Measurements from ENCODE around the gene ZIC1. TPM values are rescaled to one million over a fixed set of nuclear protein-coding genes. Genes with fewer than 3 reads are reported as not detected.

Gene ZIC1
- total and polyA plus RNA-seq, 2 of the 13 experiments (the other 11 are each of a cell fraction or from before 2014, with no cell fraction given), result not detected

- TF ChIP-seq FOXM1 (CRISPR knock-in tag; IDR thresholded peaks at IDR 0.05) (no peak), SP4 (CRISPR knock-in tag; IDR thresholded peaks at IDR 0.05) (no peak)
These were observed 9.2 kb downstream of the ZIC1 start (continued) for GRCh38 chr3:147418371-147418781.

DNA sequence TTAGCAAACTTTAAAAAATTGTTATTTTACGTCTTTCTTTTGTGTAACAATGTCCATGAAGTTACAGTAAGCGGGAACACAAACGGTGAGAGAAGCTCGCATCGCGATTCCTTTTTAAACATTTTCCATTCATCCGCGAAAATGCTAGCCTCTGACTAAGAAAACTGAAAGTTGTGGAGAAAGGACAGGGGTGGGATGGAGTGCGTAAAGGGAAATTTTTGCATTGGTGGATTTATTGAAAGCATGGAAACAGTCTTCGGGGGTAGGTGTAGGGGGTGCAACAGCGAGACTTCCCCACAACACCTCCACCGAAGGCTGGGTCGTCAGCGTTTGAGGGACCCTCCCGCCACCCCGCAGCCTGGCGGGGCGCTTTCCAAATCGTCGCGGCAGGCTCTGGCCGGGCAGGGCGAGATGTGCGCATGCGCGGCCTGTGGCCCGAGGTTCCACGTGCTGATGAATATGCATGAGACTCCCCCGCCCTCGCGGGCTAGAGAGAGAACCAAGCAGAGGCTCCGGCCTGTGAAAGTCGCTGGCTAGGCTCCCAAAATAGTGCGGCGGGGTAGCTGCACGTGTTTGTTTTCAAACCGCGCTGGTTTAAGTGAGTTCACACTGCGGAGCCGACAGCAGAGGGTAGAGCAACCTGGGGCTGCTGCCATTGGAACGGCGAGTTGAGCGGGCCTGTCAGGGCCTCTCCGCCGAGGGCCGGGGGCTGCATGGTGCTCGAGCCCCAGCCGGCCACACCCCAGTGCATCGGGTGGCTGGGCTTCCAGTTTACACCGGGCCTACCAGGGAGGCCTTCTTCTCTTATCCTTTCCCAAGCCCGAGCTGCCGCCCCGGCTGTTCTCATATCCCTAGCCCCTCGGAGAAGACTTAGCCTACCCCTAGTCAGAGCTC lies 9.9 kb downstream of the ZIC1 start:
- 37% methylated on average over 28 of the region's 54 CpGs for WGBS (ENCODE audit: low lambda C conversion rate)
- Histone ChIP-seq H3K9ac (ENCODE audit: insufficient read depth, low read depth, low read length) (no peak overlapping the region), H4K20me1 (ENCODE audit: insufficient read depth, low read length) (no peaks in the 10 kb centered on the region), H3K36me3 (replicated peaks in 1 of 2; ENCODE audit: control insufficient read depth in 1 of 2, insufficient read depth in 2 of 2, low read length in 2 of 2) (no peaks in the 10 kb centered on the region), H3K4me2 (ENCODE audit: low read depth, low read length) (no peak overlapping the region), H3K27ac (ENCODE audit: extremely low read length, insufficient read depth, low read length) (no peak overlapping the region), H2AFZ (ENCODE audit: low read length) (no peak overlapping the region), H3K27me3 (ENCODE audit: control insufficient read depth in 1 of 2, insufficient read depth in 2 of 2, low read length in 2 of 2) (peaks cover under 1 to 56% of the 10 kb centered on the region in 2 experiments; a peak in 3 of 5 replicates), H3K4me1 (ENCODE audit: insufficient read depth, low read length) (no peaks in the 10 kb centered on the region), H3K79me2 (ENCODE audit: insufficient read depth, low read length) (no peaks in the 10 kb centered on the region), H3K4me3 (replicated peaks in 1 of 3; ENCODE audit: insufficient read depth in 1 of 3, low read depth in 2 of 3, low read length in 3 of 3) (no peak overlapping the region), H3K9me3 (ENCODE audit: low read length) (no peaks in the 10 kb centered on the region)
- in situ Hi-C loops (cut with HindIII; ENCODE audit: extremely low pct_ligation_motif_present, low pct_unique_long_range_greater_than_20kb) (no loop called here), intact Hi-C loops (cut with micrococcal nuclease; ENCODE audit: unreplicated experiment) (no loop called here)
- no peak for FAIRE-seq
- TF ChIP-seq MAFK (conservative IDR thresholded peaks at IDR 0.05 in 1 of 2, IDR thresholded peaks at IDR 0.05 in 1 of 2; ENCODE audit: low read length in 2 of 2) (no peak), ZNF12 (CRISPR knock-in tag; IDR thresholded peaks at IDR 0.05) (no peak), RBM22 (optimal IDR thresholded peaks at IDR 0.05; ENCODE audit: low read length) (no peak), TAF1 (CRISPR knock-in tag; IDR thresholded peaks at IDR 0.05) (no peak), NFE2 (CRISPR knock-in tag; IDR thresholded peaks at IDR 0.05) (no peak), TCF7L2 (IDR thresholded peaks at IDR 0.05; ENCODE audit: low read depth, low read length) (no peak), KDM4B (CRISPR knock-in tag; IDR thresholded peaks at IDR 0.05) (no peak), GATAD2A (CRISPR knock-in tag; IDR thresholded peaks at IDR 0.05) (no peak), HHEX (CRISPR knock-in tag; IDR thresholded peaks at IDR 0.05) (no peak), LCORL (IDR thresholded peaks at IDR 0.05) (no peak), LCORL (CRISPR knock-in tag; IDR thresholded peaks at IDR 0.05) (no peak), EHMT2 (IDR thresholded peaks at IDR 0.05; ENCODE audit: borderline replicate concordance, low read depth, low read length) (no peak), WIZ (CRISPR knock-in tag; IDR thresholded peaks at IDR 0.05) (no peak)
- TF ChIP-seq, protein P1, sequence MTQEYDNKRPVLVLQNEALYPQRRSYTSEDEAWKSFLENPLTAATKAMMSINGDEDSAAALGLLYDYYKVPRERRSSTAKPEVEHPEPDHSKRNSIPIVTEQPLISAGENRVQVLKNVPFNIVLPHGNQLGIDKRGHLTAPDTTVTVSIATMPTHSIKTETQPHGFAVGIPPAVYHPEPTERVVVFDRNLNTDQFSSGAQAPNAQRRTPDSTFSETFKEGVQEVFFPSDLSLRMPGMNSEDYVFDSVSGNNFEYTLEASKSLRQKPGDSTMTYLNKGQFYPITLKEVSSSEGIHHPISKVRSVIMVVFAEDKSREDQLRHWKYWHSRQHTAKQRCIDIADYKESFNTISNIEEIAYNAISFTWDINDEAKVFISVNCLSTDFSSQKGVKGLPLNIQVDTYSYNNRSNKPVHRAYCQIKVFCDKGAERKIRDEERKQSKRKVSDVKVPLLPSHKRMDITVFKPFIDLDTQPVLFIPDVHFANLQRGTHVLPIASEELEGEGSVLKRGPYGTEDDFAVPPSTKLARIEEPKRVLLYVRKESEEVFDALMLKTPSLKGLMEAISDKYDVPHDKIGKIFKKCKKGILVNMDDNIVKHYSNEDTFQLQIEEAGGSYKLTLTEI (CRISPR knock-in tag; conservative IDR thresholded peaks at IDR 0.05), result no peak
- no TSS peak for BruUV-seq (replicated peaks)
- no peak for ATAC-seq
- ChIA-PET CTCF (ENCODE audit: low intra/inter-chr PET ratio, low total read pairs) (no interaction called here), POLR2A (no interaction called here)
- no peak for DNase-seq (ENCODE audit: low spot score)
